Stomach (tissue), 9 donors: ENCODE measurements around the gene NTRK2. TPM values are rescaled to one million over a fixed set of nuclear protein-coding genes. Genes with fewer than 3 reads are reported as not detected.

Source experiments
- DNase-seq, 2 donors: peaks; one replicate each; pipeline versions ENCODE4 v3.0.0 to v3.0.0-alpha.2; 2013 to 2019
- H3K27ac ChIP-seq, 5 donors: fragments of 200-600 bp in 4 of 5; sonication (generic) in 4 of 5; one replicate each; pipeline ENCODE4 v1.5.1; 2013 to 2019; ENCODE audit warnings: mild to moderate bottlenecking in 1 of 5, moderate library complexity in 1 of 5
- H3K27me3 ChIP-seq, 3 donors: fragments of 200-600 bp; sonication (generic); one replicate each; pipeline ENCODE4 v1.5.1; 2017 to 2019; ENCODE audit warnings: mixed run types in 1 of 3
- H3K36me3 ChIP-seq, 4 donors: fragments of 200-600 bp; sonication (generic); 1 replicate in 3 of 4; 2 replicates in 1 of 4; pipeline ENCODE4 v1.5.1; 2016 to 2019
- H3K4me1 ChIP-seq, 4 donors: fragments of 200-600 bp; sonication (generic); one replicate each; pipeline ENCODE4 v1.5.1; 2016 to 2019
- H3K4me3 ChIP-seq, 4 donors: fragments of 200-600 bp; sonication (generic) in 3 of 4; one replicate each; pipeline ENCODE4 v1.5.1; 2016 to 2019; ENCODE audit warnings: mild to moderate bottlenecking in 1 of 4
- H3K9me3 ChIP-seq, 4 donors: fragments of 200-600 bp; sonication (generic); one replicate each; pipeline ENCODE4 v1.5.1; 2016 to 2019
- CTCF ChIP-seq, 7 experiments: fragments of 450-650 bp in 4 of 7; fragments of 200-600 bp in 3 of 7; sonication (generic) in 3 of 7; IDR thresholded peaks; one replicate each; pipeline ENCODE4 v1.5.1; 2016 to 2019; ENCODE audit warnings: antibody characterized with exemption in 7 of 7, control low read depth in 2 of 7, mild to moderate bottlenecking in 1 of 7
- EP300 ChIP-seq: sonication (generic); formaldehyde crosslinking; IDR thresholded peaks from one replicate; pipeline ENCODE4 v1.6.1; 2017; ENCODE audit warnings: antibody characterized with exemption
- POLR2A ChIP-seq, 4 donors: fragments of 450-650 bp; IDR thresholded peaks; one replicate each; pipeline ENCODE4 v1.6.1; 2016; ENCODE audit warnings: antibody characterized with exemption in 4 of 4, control low read depth in 2 of 4, mild to moderate bottlenecking in 1 of 4, moderate library complexity in 1 of 4
- POLR2AphosphoS5 ChIP-seq, 3 donors: sonication (generic); formaldehyde crosslinking; IDR thresholded peaks; one replicate each; pipeline ENCODE4 v1.6.1; 2016; ENCODE audit warnings: antibody characterized with exemption in 3 of 3
- WGBS, 5 donors: extraction: QIAGEN DNeasy Blood & Tissue Kit in 3 of 5; methylation state at CpG; one replicate each; pipeline versions ENCODE4 v1.1.5 to v1.1.7; 2013 to 2018; 5-methylcytosine and 5-hydroxymethylcytosine counted together
- intact Hi-C: fragments of 100-400 bp; cut with DNase I; formaldehyde crosslinking; loops from one replicate; pipeline ENCODE4 v1.15.1; 2023; ENCODE audit warnings: low total_unique reads
- polyA plus RNA-seq, 3 donors: library from polyadenylated mRNA; stranded (reverse); fragments of 200-250 nt; gene quantifications; one replicate each; pipeline ENCODE4 v1.2.3, GENCODE V29; 2013
- total RNA-seq, 5 donors: library from RNA; depleted of rRNA; stranded (reverse); fragments of >200 nt; gene quantifications; one replicate each; pipeline versions ENCODE4 v1.1.0 to v1.2.3, GENCODE V29; 2014 to 2016
- donor health status: healthy with polysubstance abuse.
- donor health status: Bipolar disorder and iron deficiency.
- donor health status: healthy.

The NTRK2 gene
- total and polyA plus RNA-seq, 8 donors = 0.06 to 8.8 (median 2.6) TPM

- no peaks in the 10 kb centered on the region for H3K9me3 ChIP-seq
- 61 to 67% (median 64%) methylated on average over 5 of the region's 5 CpGs for WGBS, 5 donors
These were observed 80.8 kb downstream of the NTRK2 start for GRCh38 chr9:84750152-84750865.

GRCh38 chr9:84751921-84752320, 82.4 kb downstream of the NTRK2 start:
- intact Hi-C loops = no loop called here
- no peak for TF ChIP-seq POLR2A (IDR thresholded peaks at IDR 0.05)
- no peak for TF ChIP-seq CTCF (IDR thresholded peaks at IDR 0.05)
- no peak for TF ChIP-seq EP300
- TF ChIP-seq POLR2AphosphoS5 (IDR thresholded peaks at IDR 0.05) = no peak
- no peaks in the 10 kb centered on the region for H3K27me3 ChIP-seq
- H3K36me3 ChIP-seq = no peaks in the 10 kb centered on the region
- no peak overlapping the region for H3K27ac ChIP-seq
- WGBS, 5 donors = 61 to 80% (median 75%) methylated on average over 3 of the region's 3 CpGs
- H3K9me3 ChIP-seq = no peaks in the 10 kb centered on the region
- DNase-seq = no peak
- no peak overlapping the region for H3K4me3 ChIP-seq
- no peaks in the 10 kb centered on the region for H3K4me1 ChIP-seq

More at GRCh38 chr9:84750152-84750865, 80.8 kb downstream of the NTRK2 start:
- intact Hi-C loops = no loop called here
- Histone ChIP-seq H3K36me3 (no peaks in the 10 kb centered on the region), H3K27ac (no peak overlapping the region), H3K4me1 (no peaks in the 10 kb centered on the region), H3K27me3 (no peaks in the 10 kb centered on the region), H3K4me3 (no peak overlapping the region)
- TF ChIP-seq CTCF (IDR thresholded peaks at IDR 0.05) (no peak), POLR2A (IDR thresholded peaks at IDR 0.05) (no peak), EP300 (no peak), POLR2AphosphoS5 (IDR thresholded peaks at IDR 0.05) (no peak)
- no peak for DNase-seq

GRCh38 chr9:84754461-84754860, 84.9 kb downstream of the NTRK2 start:
- Histone ChIP-seq H3K4me3 (no peak overlapping the region), H3K27ac (no peak overlapping the region), H3K27me3 (no peaks in the 10 kb centered on the region), H3K36me3 (no peaks in the 10 kb centered on the region), H3K4me1 (no peaks in the 10 kb centered on the region), H3K9me3 (no peaks in the 10 kb centered on the region)
- intact Hi-C loops = no loop called here
- peak in 1 of 2 donors; percentile 14 for DNase-seq
- 42 to 60% (median 54%) methylated on average over 3 of the region's 3 CpGs for WGBS, 5 donors
- no peak for TF ChIP-seq EP300
- TF ChIP-seq POLR2AphosphoS5 (IDR thresholded peaks at IDR 0.05) = no peak
- TF ChIP-seq POLR2A (IDR thresholded peaks at IDR 0.05) = no peak
- TF ChIP-seq CTCF (IDR thresholded peaks at IDR 0.05) = no peak

GRCh38 chr9:84754881-84755280, 85.4 kb downstream of the NTRK2 start:
- DNase-seq = peak in 1 of 2 donors; percentile 10
- Histone ChIP-seq H3K36me3 (no peaks in the 10 kb centered on the region), H3K27me3 (no peaks in the 10 kb centered on the region), H3K9me3 (no peaks in the 10 kb centered on the region), H3K27ac (no peak overlapping the region), H3K4me1 (no peaks in the 10 kb centered on the region), H3K4me3 (no peak overlapping the region)
- intact Hi-C loops = no loop called here
- TF ChIP-seq CTCF (IDR thresholded peaks at IDR 0.05) = no peak
- 75 to 87% (median 84%) methylated on average over 5 of the region's 5 CpGs for WGBS, 5 donors
